Retina (tissue), 1 donor: ENCODE data around the gene IFNL4.
A peak's percentile ranks its signal among the peaks of the same experiment; 100 is the strongest.
"Not testable (repeated sequence)": the region's sequence is repeated elsewhere in the genome, so short reads cannot be mapped to it uniquely, and the experiment has no call there.

Experiments used
- DNase-seq: peaks from one replicate; pipeline ENCODE4 v3.0.0-alpha.2; 2016

The IFNL4 gene

DNA sequence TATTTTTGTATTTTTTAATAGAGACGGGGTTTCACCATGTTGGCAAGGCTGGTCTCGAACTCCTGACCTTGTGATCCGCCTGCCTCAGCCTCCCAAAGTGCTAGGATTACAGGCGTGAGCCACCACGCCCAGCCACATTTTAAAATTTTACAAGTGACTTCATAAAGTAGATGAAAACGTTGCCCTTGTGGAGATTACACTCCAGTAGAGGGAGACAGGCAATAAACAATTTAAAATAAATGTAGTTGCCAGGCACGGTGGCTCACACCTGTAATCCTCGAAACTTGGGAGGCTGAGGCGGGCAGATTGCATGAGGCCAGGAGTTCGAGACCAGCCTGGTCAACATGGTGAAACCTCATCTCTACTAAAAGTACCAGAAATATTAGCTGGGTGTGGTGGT, 29.5 kb downstream of the IFNL4 start:
- DNase-seq = not testable (repeated sequence)

DNA sequence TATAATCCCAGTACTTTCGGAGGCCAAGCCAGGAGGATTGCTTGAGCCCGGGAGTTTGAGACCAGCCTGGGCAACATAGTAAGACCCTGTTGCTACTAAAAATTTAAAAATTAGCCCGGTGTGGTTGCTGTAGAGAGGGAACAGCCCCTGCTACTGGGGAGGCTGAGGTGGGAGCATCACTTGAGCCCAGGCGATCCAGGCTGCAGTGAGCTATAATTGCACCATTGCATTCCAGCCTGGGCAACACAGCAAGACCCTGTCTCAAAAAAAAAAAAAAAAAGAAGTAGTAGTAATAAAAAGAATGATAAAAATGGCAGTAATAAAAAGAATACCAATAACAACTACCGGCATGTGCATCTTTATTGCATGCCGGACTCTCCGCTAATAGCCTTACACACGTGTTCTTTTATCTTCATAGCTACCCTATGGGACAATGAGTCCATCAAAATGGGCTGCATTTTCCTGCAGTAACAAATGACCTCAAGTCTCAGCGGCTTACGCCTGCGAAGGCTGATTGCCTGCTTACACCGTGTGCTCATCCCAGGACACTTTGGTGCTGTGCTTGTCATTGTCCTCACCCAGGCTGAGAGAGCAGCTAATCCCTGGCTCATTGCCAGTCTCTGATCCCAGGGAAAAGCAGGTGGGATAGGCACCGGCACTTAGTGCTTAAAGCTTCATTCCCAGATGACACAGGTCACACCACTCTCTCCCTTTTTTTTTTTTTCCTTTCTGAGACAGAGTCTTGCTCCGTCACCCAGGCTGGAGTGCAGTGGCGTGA, 30.2 kb downstream of the IFNL4 start:
- DNase-seq = no peak

DNA sequence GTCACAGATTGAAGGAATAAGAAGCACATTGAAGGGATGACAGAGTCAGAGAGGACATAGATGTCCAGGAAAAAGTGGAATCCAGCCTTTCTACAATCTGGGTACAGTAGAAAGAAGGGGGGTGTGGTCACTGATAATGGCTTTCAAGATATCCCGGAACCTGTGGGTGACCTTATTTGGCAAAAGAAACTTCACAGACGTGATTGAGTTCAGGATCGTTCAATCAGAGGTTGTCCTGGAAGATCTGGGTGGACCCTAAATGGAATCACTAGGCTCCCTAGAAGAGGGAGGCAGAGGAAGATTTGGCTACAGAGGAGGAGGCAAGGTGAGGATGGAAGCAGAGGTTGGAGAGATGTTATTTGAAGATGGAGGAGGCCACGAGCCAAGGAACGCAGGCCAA, 31.6 kb downstream of the IFNL4 start:
- no peak for DNase-seq

DNA sequence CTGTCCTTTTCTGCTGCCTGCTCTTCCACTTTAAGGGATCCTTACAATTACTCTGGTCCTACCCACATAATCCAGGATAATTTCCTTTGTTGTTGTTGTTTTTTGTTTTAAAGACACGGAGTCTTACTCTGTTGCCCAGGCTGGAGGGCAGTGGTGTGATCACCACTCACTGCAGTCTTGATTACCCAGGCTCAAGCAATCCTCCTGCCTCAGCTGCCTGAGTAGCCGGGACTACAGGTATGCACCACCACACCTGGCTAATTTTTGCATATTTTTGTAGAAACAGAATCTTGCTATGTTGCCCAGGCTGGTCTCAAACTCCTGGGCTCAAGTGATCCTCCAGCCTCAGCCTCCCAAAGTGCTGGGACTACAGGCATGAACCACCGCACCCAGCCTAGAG, 33.3 kb downstream of the IFNL4 start:
- DNase-seq = not testable (repeated sequence)

DNA sequence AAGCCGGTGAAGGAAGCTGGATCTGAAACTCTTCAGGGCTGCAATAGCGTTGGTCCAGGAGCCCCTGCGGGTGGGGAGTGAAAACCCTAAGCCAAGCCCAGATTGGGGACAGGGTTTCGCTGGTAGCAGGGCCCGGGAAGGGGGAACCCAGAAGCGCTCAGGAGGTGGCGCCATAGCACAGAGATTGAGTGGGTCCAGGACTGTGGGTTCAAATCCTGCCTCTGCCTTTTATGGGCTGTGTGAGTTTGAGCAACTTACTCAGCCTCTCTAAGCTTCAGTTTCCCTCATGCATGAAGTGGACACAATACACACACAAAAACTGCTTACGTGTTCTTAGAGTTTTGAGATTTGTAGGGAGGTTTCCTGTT, 36.3 kb downstream of the IFNL4 start:
- DNase-seq = no peak

DNA sequence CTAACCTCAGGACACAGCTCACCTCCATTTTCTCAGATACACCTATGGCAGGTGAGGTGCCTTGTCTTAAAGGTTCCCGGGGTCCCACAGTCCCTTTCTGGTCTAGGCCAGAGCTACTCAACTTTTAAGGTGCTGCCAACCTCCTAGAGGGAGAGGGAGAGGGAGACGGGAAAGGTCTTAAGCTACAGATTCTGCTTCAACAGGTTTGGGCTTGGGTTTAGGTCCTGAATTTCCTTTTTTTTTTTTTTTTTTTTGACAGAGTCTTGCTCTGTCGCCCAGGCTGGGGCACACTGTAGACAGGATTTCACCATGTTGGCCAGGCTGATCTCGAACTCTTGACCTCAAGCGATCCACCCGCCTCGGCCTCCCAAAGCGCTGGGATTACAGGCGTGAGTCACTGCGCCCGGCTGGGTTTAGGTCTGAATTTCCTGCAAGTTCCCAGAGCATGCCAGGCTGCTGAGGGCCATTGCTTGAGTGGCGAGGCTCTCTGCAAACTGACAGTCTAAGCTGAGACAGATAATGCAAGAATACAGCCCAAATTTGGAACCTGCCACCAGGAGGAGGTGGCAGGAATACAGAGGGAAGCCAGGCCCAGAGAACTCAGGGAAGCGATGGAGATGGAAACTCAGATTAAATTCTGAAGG, 36.8 kb downstream of the IFNL4 start:
- DNase-seq = no peak

DNA sequence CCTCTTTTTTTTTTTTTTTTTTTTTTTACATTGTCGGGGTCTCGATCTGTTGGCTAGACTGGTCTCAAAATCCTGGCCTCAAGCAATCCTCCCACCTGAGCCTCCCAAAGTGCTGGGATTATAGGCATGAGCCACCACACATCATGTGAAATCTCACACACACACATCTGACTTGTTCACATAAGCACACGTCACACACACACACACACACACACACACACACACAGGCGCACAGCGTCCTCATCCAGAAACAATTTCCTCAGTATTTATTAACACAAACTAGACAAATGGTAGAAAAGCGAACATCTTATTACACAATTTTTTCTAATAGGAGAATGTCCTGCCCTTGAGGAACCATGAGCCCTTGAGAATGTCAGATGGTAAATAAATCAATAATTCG, 39.5 kb downstream of the IFNL4 start:
- DNase-seq = no peak

DNA sequence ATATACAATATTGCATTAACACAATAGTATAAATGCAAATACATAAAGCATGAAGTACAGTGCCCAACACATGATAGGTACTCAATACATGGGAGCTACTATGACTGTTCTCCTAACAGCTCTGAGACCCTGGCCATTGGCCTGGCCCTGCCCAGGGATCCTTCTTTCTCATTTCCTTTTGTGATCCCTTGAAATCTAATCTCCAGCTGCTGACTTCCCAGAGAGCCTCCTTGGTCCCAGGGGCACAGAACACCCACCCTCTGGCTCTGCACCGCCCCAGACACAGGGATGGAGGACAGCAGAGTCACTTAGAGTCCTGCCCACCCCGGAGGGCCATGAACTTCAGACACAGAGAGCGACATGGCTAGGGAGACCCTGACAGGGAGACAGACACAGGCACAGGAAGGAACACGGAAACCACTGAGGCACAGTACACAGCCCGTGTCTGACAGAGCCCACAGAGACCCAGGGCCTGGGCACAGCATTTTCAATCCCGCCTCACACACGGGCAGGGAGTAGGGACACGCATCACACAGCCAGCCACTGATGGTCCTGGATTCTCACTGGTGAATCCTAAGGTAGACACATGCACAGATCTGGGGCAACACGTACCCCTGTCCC, 40.4 kb downstream of the IFNL4 start:
- DNase-seq = no peak

DNA sequence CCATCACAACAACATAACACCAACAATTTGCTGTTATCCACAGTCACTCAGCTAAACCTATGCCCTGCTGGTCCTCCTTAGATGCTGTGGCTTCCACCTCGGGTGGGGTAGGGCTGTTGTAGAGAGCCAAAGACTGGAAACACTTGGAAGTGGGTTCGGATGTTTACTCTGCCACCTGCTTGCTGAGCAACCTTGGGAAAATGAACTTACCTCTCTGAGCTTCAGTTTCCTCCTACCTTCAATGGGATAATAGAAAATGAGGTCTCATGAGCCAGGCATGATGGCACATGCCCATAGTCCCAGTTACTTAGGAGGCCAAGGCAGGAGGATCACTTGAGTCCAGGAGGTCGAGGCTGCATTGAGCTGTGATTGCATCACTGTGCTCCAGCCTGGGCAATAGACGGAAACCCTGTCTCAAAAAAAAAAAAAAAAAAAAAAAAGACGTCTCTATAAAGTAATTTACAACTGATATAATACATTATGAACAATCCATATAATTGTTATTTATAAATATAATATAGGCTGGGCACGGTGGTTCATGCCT, 41.3 kb downstream of the IFNL4 start:
- DNase-seq = no peak

DNA sequence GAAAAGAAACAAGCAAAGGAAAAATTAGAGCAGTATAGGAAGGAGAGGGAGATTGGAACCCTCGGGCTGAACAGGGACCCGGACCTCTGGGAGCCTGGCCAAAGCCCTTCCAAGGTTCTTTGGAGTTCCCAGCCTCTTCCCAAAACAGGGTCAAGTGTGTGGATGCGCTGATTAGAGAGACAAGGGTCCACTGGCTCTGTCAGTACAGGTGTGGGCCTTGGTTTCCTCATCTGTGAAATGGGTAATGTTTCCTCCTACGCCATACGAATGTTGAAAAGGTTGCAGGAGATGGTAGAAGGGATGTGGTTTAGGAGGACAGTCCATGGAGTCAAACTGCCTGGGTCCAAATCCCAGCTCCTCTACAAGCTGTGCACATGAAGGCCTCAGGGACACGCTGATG, 42.5 kb downstream of the IFNL4 start:
- DNase-seq = no peak

DNA sequence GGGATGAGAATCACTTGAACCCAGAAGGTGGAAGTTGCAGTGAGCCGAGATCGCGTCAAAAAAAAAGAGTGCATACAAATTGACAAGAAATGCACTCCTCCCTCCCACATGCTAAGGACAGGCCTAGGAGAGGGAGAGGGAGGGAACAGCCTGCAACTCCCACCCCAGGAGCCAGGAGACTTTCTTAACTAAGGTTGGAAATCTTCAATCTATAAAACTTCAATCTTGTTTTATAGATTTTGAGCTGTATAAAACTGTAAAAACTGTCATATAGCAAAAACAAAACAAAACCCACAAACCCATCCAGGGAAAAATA, 43.2 kb downstream of the IFNL4 start:
- no peak for DNase-seq

DNA sequence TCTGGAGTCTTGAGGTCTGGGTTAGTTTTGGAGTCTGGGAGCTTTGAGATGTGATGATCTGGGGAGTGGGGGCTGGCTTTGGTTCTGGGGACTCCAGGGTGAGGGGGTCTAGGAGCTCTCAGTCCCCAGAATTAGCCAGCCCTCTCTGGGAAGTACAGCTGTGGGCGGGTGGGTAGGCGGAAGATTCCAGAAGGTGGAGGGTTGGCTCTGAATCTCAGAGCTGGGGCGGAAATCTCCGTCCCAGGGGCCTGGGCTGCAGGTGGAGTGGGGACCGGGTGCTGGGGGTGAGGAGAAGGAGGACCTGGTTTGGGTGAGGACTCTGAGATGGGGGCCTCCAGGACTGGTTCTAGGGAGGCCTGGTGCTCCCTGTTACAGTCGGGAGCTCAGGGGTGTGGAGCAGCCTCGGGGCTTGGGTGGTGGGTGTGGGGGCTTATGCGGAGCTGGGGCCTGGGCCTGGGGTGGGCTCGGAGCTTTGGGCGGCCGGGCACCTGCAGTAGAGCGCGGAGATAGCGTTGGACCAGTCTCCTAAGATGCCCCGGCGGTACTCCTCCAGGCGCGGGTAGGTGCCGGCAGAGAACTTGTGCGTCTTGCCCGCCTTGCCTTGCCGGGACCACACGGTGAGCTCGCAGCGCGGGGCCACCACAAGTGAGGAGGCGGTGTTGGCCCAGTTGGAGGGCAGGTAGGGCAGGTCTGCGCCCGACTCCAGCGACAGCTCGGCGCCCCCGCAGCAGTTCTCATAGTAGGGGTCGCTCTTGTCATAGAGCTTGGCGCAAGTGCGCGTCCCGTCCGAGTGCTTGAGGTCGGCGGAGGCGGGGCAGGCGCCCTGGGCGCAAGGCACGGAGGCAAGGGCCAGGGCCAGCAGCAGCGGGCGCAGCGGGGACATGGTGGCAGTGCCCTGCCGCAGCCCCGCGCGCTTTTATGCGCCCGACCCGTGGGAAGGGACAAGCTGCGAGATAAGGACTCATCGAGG, 45.0 kb downstream of the IFNL4 start, which contains the start of gene SYCN:
SYCN (minus strand) TSS at position 892 of the 970 bp plus-strand sequence; CDS start at position 883, 9 bp downstream.
- DNase-seq = no peak

DNA sequence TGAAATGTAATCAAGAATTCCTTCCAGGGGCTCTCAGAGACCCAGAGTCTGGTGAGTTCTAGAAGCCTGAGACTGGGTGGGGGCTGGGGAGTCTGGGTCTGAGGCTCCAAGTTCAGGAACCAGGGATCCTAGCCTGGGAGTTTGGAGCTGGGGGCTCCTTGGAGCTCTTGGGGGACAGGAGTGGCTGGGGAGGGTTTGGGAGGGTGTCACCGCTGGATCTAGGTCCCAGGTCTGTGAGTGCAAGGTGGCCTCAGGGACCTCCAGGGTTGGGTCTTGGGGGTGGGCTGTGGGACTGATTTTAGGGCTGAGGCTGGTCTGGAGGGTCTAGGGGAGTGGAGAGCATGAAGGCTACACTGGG, 45.7 kb downstream of the IFNL4 start:
- no peak for DNase-seq

DNA sequence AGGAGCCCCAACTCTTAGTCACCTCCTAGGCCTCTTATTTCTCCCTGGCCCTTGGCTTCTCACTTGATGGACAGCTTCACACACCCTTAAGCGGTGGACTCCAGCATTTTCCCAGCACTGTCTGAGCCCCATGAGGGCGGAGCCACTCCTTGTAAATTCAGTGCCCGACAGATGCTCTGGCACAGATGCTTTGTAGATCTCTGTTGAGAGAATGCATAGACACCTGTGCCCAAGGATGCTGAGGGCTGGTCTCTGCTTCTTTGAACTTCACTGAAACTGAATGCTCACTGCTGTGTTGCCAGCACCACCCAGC, 47.9 kb downstream of the IFNL4 start:
- DNase-seq = no peak

DNA sequence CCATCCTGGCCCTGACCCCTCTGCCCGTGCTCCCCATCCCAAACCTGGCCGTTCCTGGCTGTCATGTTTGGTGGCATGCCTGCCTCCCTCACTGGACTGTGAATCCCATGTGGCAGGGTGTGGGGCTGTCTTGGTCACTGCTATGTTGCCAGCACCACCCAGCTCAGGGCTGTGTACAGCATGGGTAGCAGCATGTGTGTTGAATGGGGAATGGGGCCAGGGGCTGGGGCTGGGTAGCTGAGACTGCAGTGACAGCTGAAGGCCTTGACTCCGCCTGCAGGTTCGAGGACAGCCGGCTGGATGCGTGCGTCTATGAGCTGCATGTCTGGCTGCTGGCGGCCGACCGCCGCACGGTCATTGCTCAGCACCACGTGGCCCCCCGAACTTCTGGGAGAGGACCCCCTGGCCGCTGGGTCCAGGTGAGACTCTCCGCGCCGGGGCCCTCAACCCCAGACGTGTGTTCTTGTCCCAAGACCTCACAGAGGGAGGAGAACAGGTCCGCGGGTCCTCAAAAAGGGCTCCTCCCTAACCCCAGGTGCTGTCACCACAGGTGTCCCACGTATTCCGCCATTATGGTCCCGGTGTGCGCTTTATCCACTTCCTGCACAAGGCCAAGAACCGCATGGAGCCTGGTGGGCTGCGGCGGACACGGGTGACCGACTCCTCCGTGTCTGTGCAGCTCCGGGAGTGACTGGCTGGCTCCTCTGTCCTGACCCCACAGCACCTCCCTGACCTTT, 48.4 kb downstream of the IFNL4 start:
- DNase-seq = no peak

DNA sequence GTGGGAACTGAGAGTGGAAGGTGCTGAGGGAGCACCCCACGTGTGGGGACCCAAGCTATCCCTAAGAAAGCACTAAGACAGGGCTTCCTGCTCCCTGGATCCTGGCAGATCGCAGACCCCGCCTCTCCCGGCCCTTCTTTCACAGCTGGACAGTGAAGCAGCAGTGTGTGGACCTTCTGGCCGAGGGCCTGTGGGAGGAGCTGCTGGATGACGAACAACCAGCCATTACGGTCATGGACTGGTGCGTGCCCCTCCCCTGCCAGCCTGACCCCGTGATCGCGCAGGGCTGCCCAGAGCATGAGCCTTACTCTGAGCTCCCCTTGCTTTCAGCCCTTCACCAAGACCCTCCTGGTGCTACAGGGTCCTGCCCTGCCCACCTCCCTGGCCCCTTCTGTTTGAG, 49.6 kb downstream of the IFNL4 start:
- no peak for DNase-seq

DNA sequence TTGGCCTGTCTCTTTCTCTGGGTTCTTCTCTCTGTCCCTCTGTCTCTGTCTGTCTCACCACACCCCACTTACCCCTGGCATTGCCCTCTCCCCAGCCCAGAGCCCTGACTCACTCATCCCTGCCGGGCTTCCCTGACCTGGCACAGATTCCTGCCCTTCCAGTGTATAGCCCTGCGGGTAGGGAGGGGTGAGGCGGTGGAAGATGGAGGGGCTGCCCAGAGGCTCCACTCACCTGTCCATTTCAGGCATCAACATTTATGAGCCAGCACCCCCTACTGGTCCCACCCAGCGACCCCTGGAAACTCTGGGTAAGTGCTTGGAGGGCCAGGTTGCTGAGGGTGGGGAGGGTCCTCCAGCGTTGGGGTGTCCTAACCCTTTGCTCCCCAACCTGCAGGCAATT, 50.8 kb downstream of the IFNL4 start:
- DNase-seq = no peak

DNA sequence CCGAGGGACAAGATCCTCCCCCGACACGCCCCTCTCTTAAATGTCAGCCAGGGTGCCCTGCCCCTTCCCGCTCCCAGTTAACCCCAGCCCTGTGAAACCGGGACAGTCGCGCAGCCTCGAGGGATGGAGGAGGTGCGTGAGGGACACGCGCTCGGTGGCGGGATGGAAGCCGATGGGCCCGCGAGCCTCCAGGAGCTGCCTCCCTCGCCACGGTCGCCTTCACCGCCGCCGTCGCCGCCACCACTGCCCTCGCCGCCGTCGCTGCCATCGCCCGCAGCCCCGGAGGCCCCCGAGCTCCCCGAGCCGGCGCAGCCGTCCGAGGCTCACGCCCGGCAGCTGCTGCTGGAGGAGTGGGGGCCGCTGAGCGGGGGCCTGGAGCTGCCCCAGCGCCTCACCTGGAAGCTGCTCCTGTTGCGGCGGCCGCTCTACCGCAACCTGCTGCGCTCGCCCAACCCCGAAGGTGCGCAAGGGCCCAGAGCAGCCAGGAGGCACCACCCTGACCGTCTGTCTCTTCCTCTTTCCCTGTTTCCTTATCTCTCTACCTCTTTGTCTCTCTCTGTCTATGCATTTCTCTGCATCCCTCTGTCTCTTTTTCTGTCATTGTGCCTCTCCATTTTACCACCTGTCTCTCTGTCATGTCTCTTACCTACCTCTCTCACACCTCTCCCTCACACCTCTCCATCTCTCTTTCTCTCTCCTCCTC, 51.6 kb downstream of the IFNL4 start, which contains the start of gene NCCRP1:
NCCRP1 (plus strand) TSS at position 105 of the 703 bp plus-strand sequence; CDS start at position 124, 19 bp downstream.
- peak; percentile 63 for DNase-seq

DNA sequence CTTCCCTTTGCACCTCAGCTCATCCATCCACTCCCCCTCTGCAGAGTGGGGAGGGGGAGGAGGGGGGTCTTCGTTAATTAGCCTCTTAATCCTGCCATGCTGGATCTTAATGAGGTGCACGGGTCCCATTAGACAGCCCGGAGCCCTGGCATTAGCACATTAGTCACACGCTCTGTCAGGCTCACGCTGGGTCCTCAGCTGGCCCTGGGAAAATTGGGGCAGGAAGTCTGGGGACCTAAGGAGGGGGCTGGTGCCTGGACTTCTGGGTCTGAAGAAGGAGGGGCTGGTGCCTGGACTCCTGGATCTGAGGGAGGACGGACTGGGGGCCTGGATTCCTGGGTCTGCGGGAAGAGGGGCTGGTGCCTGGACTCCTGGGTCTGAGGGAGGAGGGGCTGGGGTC, 52.3 kb downstream of the IFNL4 start:
- peak; percentile 65 for DNase-seq
